ENCODE results near the gene ZNF439. TPM values are rescaled to one million over a fixed set of nuclear protein-coding genes. Genes with fewer than 3 reads are reported as not detected.

Gene ZNF439
- total and polyA plus RNA-seq, 2 of the 13 experiments (the other 11 are each of a cell fraction or from before 2014, with no cell fraction given) = 2.9 to 4.9 TPM

- TF ChIP-seq MBD4 (IDR thresholded peaks at IDR 0.05; ENCODE audit: borderline replicate concordance, low read length) (no peak), ZFP36 (IDR thresholded peaks at IDR 0.05; ENCODE audit: borderline replicate concordance, low read depth, low read length, partially characterized antibody) (no peak), ZNF547 (CRISPR knock-in tag; IDR thresholded peaks at IDR 0.05) (no peak), ZNF276 (CRISPR knock-in tag; IDR thresholded peaks at IDR 0.05; ENCODE audit: low read depth) (no peak), DBP (CRISPR knock-in tag; IDR thresholded peaks at IDR 0.05; ENCODE audit: not compliant biosample characterization) (no peak), ZNF580 (CRISPR knock-in tag; IDR thresholded peaks at IDR 0.05; ENCODE audit: borderline replicate concordance, low read depth) (peak; percentile 49; the same call in 1 of the 2 replicates), RNF219 (CRISPR knock-in tag; IDR thresholded peaks at IDR 0.05) (no peak), HMG20A (CRISPR knock-in tag; IDR thresholded peaks at IDR 0.05; ENCODE audit: borderline replicate concordance) (no peak), ZNF431 (CRISPR knock-in tag; IDR thresholded peaks at IDR 0.05; ENCODE audit: borderline replicate concordance, low read depth) (no peak), NPAS2 (CRISPR knock-in tag; IDR thresholded peaks at IDR 0.05; ENCODE audit: borderline replicate concordance) (no peak), ZXDC (CRISPR knock-in tag; IDR thresholded peaks at IDR 0.05) (no peak), E2F2 (CRISPR knock-in tag; IDR thresholded peaks at IDR 0.05; ENCODE audit: borderline replicate concordance) (no peak), SAP130 (CRISPR knock-in tag; IDR thresholded peaks at IDR 0.05; ENCODE audit: low read depth) (0 out of 2 replicates have a peak, but pooled peaks have one; percentile 20), RORA (CRISPR knock-in tag; IDR thresholded peaks at IDR 0.05) (no peak), ERF (CRISPR knock-in tag; IDR thresholded peaks at IDR 0.05) (no peak), NR0B2 (CRISPR knock-in tag; IDR thresholded peaks at IDR 0.05) (no peak), ZNF709 (CRISPR knock-in tag; IDR thresholded peaks at IDR 0.05) (no peak), SP5 (CRISPR knock-in tag; IDR thresholded peaks at IDR 0.05; ENCODE audit: borderline replicate concordance, low read depth) (no peak), NFIB (CRISPR knock-in tag; IDR thresholded peaks at IDR 0.05; ENCODE audit: borderline replicate concordance) (no peak), NCOR1 (IDR thresholded peaks at IDR 0.05; ENCODE audit: borderline replicate concordance, low read length) (no peak)
Measured at GRCh38 chr19:11881151-11881800, 32.8 kb downstream of the ZNF439 start (continued).
